Activated naive CD4-positive, alpha-beta T cell treated with anti-CD3 and anti-CD28 coated beads for 36 hours (primary cell): Measurements from ENCODE around the gene JAZF1. TPM values are rescaled to one million over a fixed set of nuclear protein-coding genes. Genes with fewer than 3 reads are reported as not detected.

Source experiments
- CTCF ChIA-PET: fragments of 350-600 bp; sonication (Branson Sonifier 250); formaldehyde crosslinking; loops from one replicate; lab custom pipeline; 2021; ENCODE audit warnings: antibody characterized with exemption; lab: Charles Lee
- DNase-seq: peaks from one replicate; pipeline ENCODE4 v3.0.0-alpha.2; 2020
- H3K27ac Mint-ChIP-seq: one replicate; pipeline ENCODE4 v1.8.0; 2021; ENCODE audit warnings: mild to moderate bottlenecking, mixed read lengths
- H3K27me3 Mint-ChIP-seq: one replicate; pipeline ENCODE4 v1.8.0; 2021; ENCODE audit warnings: low read depth, mixed read lengths
- H3K36me3 Mint-ChIP-seq: one replicate; pipeline ENCODE4 v1.8.0; 2021; ENCODE audit warnings: low read depth, mixed read lengths
- H3K4me1 Mint-ChIP-seq: one replicate; pipeline ENCODE4 v1.8.0; 2021; ENCODE audit warnings: low read depth, mixed read lengths
- H3K4me3 Mint-ChIP-seq: one replicate; pipeline ENCODE4 v1.8.0; 2021; ENCODE audit warnings: mild to moderate bottlenecking, moderate library complexity, mixed read lengths
- H3K9me3 Mint-ChIP-seq: one replicate; pipeline ENCODE4 v1.8.0; 2021; ENCODE audit warnings: mixed read lengths
- intact Hi-C: fragments of 100-400 bp; cut with micrococcal nuclease; formaldehyde crosslinking; loops from one replicate; pipeline ENCODE4 v1.15.1; 2023
- total RNA-seq, 2 experiments: library from RNA; stranded (reverse); gene quantifications; one replicate each; pipeline ENCODE4 v1.2.3, GENCODE V29; 2021

JAZF1 gene
- total RNA-seq, 2 experiments from 2014 or later = 3.4 to 4.7 TPM

- H3K9me3 Mint-ChIP-seq = peaks cover 7% of the 10 kb centered on the region
These were observed 27.0 kb upstream of the JAZF1 start for GRCh38 chr7:28207486-28208158.

GRCh38 chr7:28205506-28205905 lies 24.9 kb upstream of the JAZF1 start:
- Mint-ChIP-seq H3K27me3 (peaks cover 18% of the 10 kb centered on the region), H3K4me1 (peaks cover 36% of the 10 kb centered on the region), H3K27ac (no peak overlapping the region), H3K36me3 (no peaks in the 10 kb centered on the region), H3K4me3 (no peak overlapping the region), H3K9me3 (peaks cover 7% of the 10 kb centered on the region)
- CTCF ChIA-PET = no interaction called here
- DNase-seq = no peak
- intact Hi-C loops = loop anchor here (10.0 kb wide), 1 partner anchor 1911 kb away; the partner anchor contains the start of gene SNX10

More at GRCh38 chr7:28207486-28208158, 27.0 kb upstream of the JAZF1 start:
- H3K36me3 Mint-ChIP-seq = no peaks in the 10 kb centered on the region
- DNase-seq = peak; percentile 30
- CTCF ChIA-PET = interaction anchor here (0.8 to 2.0 kb wide), 4 partner anchors 13 to 1973 kb away, joined by 3 to 6 read pairs (median 4); no protein-coding TSS in a partner anchor
- H3K27ac Mint-ChIP-seq = peak overlapping the region; percentile 43
- no peak overlapping the region for H3K4me3 Mint-ChIP-seq
- H3K27me3 Mint-ChIP-seq = peaks cover 7% of the 10 kb centered on the region
- intact Hi-C loops = loop anchor here (1.0 to 10.0 kb wide), 8 partner anchors 28 to 1913 kb away; partner anchors contain the start of gene SNX10
- peaks cover 39% of the 10 kb centered on the region for H3K4me1 Mint-ChIP-seq

- no peak overlapping the region for H3K4me3 Mint-ChIP-seq
- H3K4me1 Mint-ChIP-seq = peaks cover 26% of the 10 kb centered on the region
- peaks cover 21% of the 10 kb centered on the region for H3K27me3 Mint-ChIP-seq
- intact Hi-C loops = loop anchor here (10.0 kb wide), 1 partner anchor 1909 kb away; the partner anchor contains the start of gene SNX10
- H3K36me3 Mint-ChIP-seq = no peaks in the 10 kb centered on the region
- CTCF ChIA-PET = interaction anchor here (1.3 kb wide), 1 partner anchor 16 kb away, joined by 3 read pairs; no protein-coding TSS in a partner anchor
- no peak overlapping the region for H3K27ac Mint-ChIP-seq
- DNase-seq = no peak
- peaks cover 3% of the 10 kb centered on the region for H3K9me3 Mint-ChIP-seq
These were observed 23.1 kb upstream of the JAZF1 start for GRCh38 chr7:28203508-28204240.

GRCh38 chr7:28202222-28202621 lies 21.6 kb upstream of the JAZF1 start:
- CTCF ChIA-PET = no interaction called here
- H3K4me1 Mint-ChIP-seq = peaks cover 11% of the 10 kb centered on the region
- DNase-seq = no peak
- H3K4me3 Mint-ChIP-seq = no peak overlapping the region
- peaks cover 3% of the 10 kb centered on the region for H3K9me3 Mint-ChIP-seq
- H3K27me3 Mint-ChIP-seq = peaks cover 22% of the 10 kb centered on the region
- no peak overlapping the region for H3K27ac Mint-ChIP-seq
- intact Hi-C loops = loop anchor here (10.0 kb wide), 1 partner anchor 1907 kb away; the partner anchor contains the start of gene SNX10
- no peaks in the 10 kb centered on the region for H3K36me3 Mint-ChIP-seq

- Mint-ChIP-seq H3K4me3 (no peak overlapping the region), H3K36me3 (no peaks in the 10 kb centered on the region), H3K9me3 (no peaks in the 10 kb centered on the region), H3K27ac (no peak overlapping the region), H3K4me1 (peaks cover 5% of the 10 kb centered on the region), H3K27me3 (peaks cover 29% of the 10 kb centered on the region)
- CTCF ChIA-PET = interaction anchor here (0.7 kb wide), 1 partner anchor 83 kb away, joined by 5 read pairs; no protein-coding TSS in a partner anchor
- DNase-seq = no peak
- intact Hi-C loops = loop anchor here (10.0 kb wide), 1 partner anchor 1906 kb away; the partner anchor contains the start of gene SNX10
These were observed 20.5 kb upstream of the JAZF1 start for GRCh38 chr7:28201131-28201530.

- Mint-ChIP-seq H3K9me3 (no peaks in the 10 kb centered on the region), H3K36me3 (no peaks in the 10 kb centered on the region), H3K4me1 (peaks cover 9% of the 10 kb centered on the region), H3K27me3 (peaks cover 27% of the 10 kb centered on the region), H3K4me3 (no peak overlapping the region), H3K27ac (no peak overlapping the region)
- CTCF ChIA-PET = no interaction called here
- DNase-seq = no peak
- intact Hi-C loops = loop anchor here (10.0 kb wide), 1 partner anchor 1906 kb away; the partner anchor contains the start of gene SNX10
These were observed 20.0 kb upstream of the JAZF1 start for GRCh38 chr7:28200598-28200997.

- peaks cover 24% of the 10 kb centered on the region for H3K27me3 Mint-ChIP-seq
- H3K27ac Mint-ChIP-seq = no peak overlapping the region
- H3K36me3 Mint-ChIP-seq = no peaks in the 10 kb centered on the region
- peaks cover 9% of the 10 kb centered on the region for H3K4me1 Mint-ChIP-seq
- no peaks in the 10 kb centered on the region for H3K9me3 Mint-ChIP-seq
- DNase-seq = no peak
- CTCF ChIA-PET = interaction anchor here (0.6 kb wide), 2 partner anchors 129 to 279 kb away, joined by 3 to 6 read pairs; no protein-coding TSS in a partner anchor
- intact Hi-C loops = no loop called here
- H3K4me3 Mint-ChIP-seq = no peak overlapping the region
These were observed 18.5 kb upstream of the JAZF1 start for GRCh38 chr7:28199021-28199510.

GRCh38 chr7:28195910-28196620 lies 15.5 kb upstream of the JAZF1 start:
- Mint-ChIP-seq H3K27ac (no peak overlapping the region), H3K9me3 (no peaks in the 10 kb centered on the region), H3K36me3 (no peaks in the 10 kb centered on the region), H3K4me3 (no peak overlapping the region), H3K27me3 (peaks cover 26% of the 10 kb centered on the region), H3K4me1 (peaks cover 9% of the 10 kb centered on the region)
- intact Hi-C loops = no loop called here
- CTCF ChIA-PET = interaction anchor here (0.6 kb wide), 2 partner anchors 11 to 26 kb away, joined by 3 to 4 read pairs; no protein-coding TSS in a partner anchor
- DNase-seq = no peak

- Mint-ChIP-seq H3K4me3 (no peak overlapping the region), H3K4me1 (peaks cover 9% of the 10 kb centered on the region), H3K27ac (no peak overlapping the region), H3K36me3 (no peaks in the 10 kb centered on the region), H3K27me3 (peaks cover 27% of the 10 kb centered on the region), H3K9me3 (no peaks in the 10 kb centered on the region)
- CTCF ChIA-PET = interaction anchor here (0.6 to 1.4 kb wide), 2 partner anchors 9 to 249 kb away, joined by 3 to 4 read pairs; no protein-coding TSS in a partner anchor
- intact Hi-C loops = no loop called here
- DNase-seq = no peak
These were observed 12.4 kb upstream of the JAZF1 start for GRCh38 chr7:28192786-28193585.

- no peaks in the 10 kb centered on the region for H3K36me3 Mint-ChIP-seq
- CTCF ChIA-PET = no interaction called here
- peaks cover 9% of the 10 kb centered on the region for H3K4me1 Mint-ChIP-seq
- intact Hi-C loops = no loop called here
- H3K4me3 Mint-ChIP-seq = no peak overlapping the region
- no peak for DNase-seq
- no peaks in the 10 kb centered on the region for H3K9me3 Mint-ChIP-seq
- H3K27me3 Mint-ChIP-seq = peaks cover 23% of the 10 kb centered on the region
- H3K27ac Mint-ChIP-seq = no peak overlapping the region
These were observed 11.2 kb upstream of the JAZF1 start for GRCh38 chr7:28191751-28192150.

GRCh38 chr7:28191184-28191583 lies 10.6 kb upstream of the JAZF1 start:
- no peak for DNase-seq
- Mint-ChIP-seq H3K27me3 (peaks cover 20% of the 10 kb centered on the region), H3K27ac (no peak overlapping the region), H3K4me3 (no peak overlapping the region), H3K36me3 (no peaks in the 10 kb centered on the region), H3K4me1 (peaks cover 5% of the 10 kb centered on the region), H3K9me3 (no peaks in the 10 kb centered on the region)
- CTCF ChIA-PET = no interaction called here
- intact Hi-C loops = no loop called here
